ENCODE results near the gene CRB1. TPM values are rescaled to one million over a fixed set of nuclear protein-coding genes. Genes with fewer than 3 reads are reported as not detected.

CRB1 gene
- total and polyA plus RNA-seq, 2 experiments from 2014 or later: 0.54 to 0.57 TPM

GRCh38 chr1:197313713-197314112 is 45.7 kb downstream of the CRB1 start:
- Histone ChIP-seq H3K4me1 (ENCODE audit: low read depth) (no peaks in the 10 kb centered on the region), H3K4me3 (no peak overlapping the region), H3K27ac (no peak overlapping the region), H3K27me3 (no peaks in the 10 kb centered on the region), H3K9me3 (ENCODE audit: low read depth) (no peaks in the 10 kb centered on the region), H3K36me3 (no peaks in the 10 kb centered on the region)
- DNase-seq (ENCODE audit: low read depth in 1 of 2, low spot score in 1 of 2): no peak
- TF ChIP-seq CTCF (IDR thresholded peaks at IDR 0.05; ENCODE audit: low read depth, low read length): no peak

GRCh38 chr1:197314682-197315081 is 46.6 kb downstream of the CRB1 start:
- Histone ChIP-seq H3K4me3 (no peak overlapping the region), H3K27me3 (no peaks in the 10 kb centered on the region), H3K9me3 (ENCODE audit: low read depth) (no peaks in the 10 kb centered on the region), H3K36me3 (no peaks in the 10 kb centered on the region), H3K4me1 (ENCODE audit: low read depth) (no peaks in the 10 kb centered on the region), H3K27ac (no peak overlapping the region)
- no peak for TF ChIP-seq CTCF (IDR thresholded peaks at IDR 0.05; ENCODE audit: low read depth, low read length)
- DNase-seq (ENCODE audit: low read depth in 1 of 2, low spot score in 1 of 2): no peak

GRCh38 chr1:197319631-197320030 is 51.6 kb downstream of the CRB1 start:
- Histone ChIP-seq H3K4me3 (no peak overlapping the region), H3K4me1 (ENCODE audit: low read depth) (no peaks in the 10 kb centered on the region), H3K27ac (no peak overlapping the region), H3K27me3 (no peaks in the 10 kb centered on the region), H3K9me3 (ENCODE audit: low read depth) (no peaks in the 10 kb centered on the region), H3K36me3 (no peaks in the 10 kb centered on the region)
- no peak for DNase-seq (ENCODE audit: low read depth in 1 of 2, low spot score in 1 of 2)
- TF ChIP-seq CTCF (IDR thresholded peaks at IDR 0.05; ENCODE audit: low read depth, low read length): no peak

GRCh38 chr1:197320991-197321531 is 53.0 kb downstream of the CRB1 start:
- DNase-seq (ENCODE audit: low read depth in 1 of 2, low spot score in 1 of 2): peak in 1 of 2 donors; percentile 68
- Histone ChIP-seq H3K27ac (no peak overlapping the region), H3K36me3 (no peaks in the 10 kb centered on the region), H3K4me3 (no peak overlapping the region), H3K27me3 (no peaks in the 10 kb centered on the region), H3K4me1 (ENCODE audit: low read depth) (no peaks in the 10 kb centered on the region), H3K9me3 (ENCODE audit: low read depth) (no peaks in the 10 kb centered on the region)
- TF ChIP-seq CTCF (IDR thresholded peaks at IDR 0.05; ENCODE audit: low read depth, low read length): no peak

- no peak overlapping the region for H3K27ac ChIP-seq
- H3K36me3 ChIP-seq: no peaks in the 10 kb centered on the region
- no peaks in the 10 kb centered on the region for H3K4me1 ChIP-seq (ENCODE audit: low read depth)
- TF ChIP-seq CTCF (IDR thresholded peaks at IDR 0.05; ENCODE audit: low read depth, low read length): no peak
- H3K9me3 ChIP-seq (ENCODE audit: low read depth): no peaks in the 10 kb centered on the region
- no peak for DNase-seq (ENCODE audit: low read depth in 1 of 2, low spot score in 1 of 2)
- H3K4me3 ChIP-seq: no peak overlapping the region
- H3K27me3 ChIP-seq: no peaks in the 10 kb centered on the region
These were observed 53.8 kb downstream of the CRB1 start for GRCh38 chr1:197321811-197322210.

All from cardiac muscle cell (in vitro differentiated cells and primary cell).